Hematopoietic multipotent progenitor cell treated with erythropoietin and hydrocortisone succinate and interleukin-3 and kit ligand, for 6 days (in vitro differentiated cells): ENCODE data around the gene ROR2.

Experiments used
- DNase-seq: peaks from one replicate; pipeline ENCODE4 v3.0.0-alpha.2; 2015

The ROR2 gene

DNA sequence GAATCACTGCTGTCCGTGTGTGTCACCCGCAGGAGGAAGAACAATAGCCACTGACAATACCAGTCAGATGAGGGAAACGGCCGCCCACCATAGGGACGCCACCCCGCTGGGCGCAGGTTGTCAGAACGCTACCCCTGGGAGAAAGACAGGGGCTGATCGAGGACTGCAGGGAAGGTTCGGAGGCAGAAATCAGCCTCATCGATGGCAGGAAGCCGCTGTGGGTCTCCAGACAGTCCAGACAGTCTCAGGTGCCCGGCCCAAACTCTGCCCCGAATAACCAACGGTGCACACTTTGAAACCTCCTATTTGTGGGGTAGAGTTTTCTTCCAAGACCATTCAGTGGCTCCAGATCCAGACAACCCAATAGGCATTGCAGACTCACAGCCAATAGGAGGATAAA, 181.5 kb downstream of the ROR2 start:
- no peak for DNase-seq

DNA sequence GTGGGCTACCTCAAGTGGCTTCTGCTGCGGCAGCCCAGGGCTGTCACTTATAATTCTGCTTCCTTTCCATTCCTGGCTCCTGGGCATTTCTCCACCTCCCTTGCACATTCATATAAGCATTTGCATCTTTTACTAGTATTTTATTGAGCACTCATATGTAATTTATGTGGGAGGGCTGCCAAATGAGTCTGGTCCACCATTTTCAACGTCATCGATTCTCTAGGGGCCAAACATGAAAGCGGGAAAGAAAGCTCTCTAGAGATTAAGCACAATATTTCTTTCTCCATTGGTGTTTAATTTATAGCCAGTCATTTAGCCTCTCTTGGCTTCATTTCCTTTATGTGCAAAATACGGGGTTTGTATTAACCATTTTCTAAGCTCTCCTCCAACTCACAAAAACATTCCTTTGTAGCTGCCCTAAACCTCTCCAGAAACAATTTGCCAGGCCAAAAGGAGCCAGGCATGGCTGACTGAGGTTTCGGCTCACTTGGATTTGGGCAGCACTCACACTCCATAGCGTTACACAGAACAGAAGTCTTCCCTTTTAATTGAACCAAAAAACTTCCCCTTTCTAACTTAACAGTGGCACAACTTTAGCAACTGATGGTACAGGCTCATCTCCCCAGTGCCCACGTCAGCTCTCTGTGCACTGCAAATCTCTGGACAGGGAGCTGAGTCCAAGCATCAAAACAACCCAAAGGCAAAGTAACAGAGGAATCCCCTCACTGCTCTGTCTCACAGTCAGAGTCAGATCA, 183.5 kb downstream of the ROR2 start:
- no peak for DNase-seq

DNA sequence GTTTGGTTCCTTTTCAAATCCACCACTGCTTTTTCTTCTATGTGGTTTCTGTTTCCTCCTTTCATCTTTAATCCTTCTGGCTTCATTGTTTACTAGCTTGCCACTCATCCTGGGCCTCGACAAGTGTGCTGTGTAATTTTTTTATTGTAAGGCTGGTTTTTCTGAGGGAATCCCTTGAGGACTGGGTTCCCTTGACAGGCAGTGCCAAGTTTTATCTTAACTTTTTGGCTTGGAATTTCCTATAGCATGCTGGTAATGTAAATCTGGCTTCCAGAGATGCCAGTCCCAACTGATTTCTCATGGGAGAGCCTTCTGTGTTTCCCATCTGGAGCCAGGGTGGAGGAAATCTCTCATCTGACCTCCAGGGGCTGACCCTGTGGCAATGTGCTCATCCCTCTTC, 184.7 kb downstream of the ROR2 start:
- DNase-seq: no peak

DNA sequence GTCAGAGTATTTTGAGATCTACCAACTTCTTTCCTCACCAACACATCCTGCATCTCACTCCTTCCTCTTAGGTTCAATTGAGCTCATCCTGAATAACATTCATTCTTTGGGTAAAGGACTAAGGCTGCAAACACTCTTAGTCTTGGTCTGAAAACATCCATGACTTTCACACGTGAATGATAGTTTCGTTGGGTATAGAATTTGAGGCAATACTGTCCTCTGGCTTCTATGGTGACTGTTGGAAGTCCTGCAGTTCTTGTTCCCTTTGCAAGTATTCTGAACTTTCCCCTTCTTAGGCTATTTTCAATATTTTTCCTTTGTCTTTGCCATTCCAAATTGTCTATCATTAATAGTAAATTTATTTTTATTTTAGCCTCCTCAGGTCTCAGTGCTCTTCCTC, 185.4 kb downstream of the ROR2 start:
- DNase-seq: no peak

DNA sequence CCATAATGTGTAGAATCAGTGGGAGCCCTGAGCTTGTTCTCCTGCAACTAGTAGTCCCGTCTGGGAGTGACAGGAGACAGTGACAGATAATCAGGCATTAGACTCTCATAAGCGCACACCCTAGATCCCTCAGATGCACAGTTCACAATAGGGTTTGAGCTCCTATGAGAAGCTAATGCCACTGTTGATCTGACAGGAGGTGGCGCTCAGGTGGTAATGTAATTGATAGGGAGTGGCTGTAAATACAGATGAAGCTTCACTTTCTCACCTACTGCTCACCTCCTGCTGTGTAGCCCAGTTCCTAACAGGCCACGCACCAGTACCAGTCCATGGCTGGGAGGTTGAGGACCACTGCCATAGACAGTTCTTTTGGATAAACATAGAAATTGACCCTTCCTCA, 188.7 kb downstream of the ROR2 start:
- no peak for DNase-seq

DNA sequence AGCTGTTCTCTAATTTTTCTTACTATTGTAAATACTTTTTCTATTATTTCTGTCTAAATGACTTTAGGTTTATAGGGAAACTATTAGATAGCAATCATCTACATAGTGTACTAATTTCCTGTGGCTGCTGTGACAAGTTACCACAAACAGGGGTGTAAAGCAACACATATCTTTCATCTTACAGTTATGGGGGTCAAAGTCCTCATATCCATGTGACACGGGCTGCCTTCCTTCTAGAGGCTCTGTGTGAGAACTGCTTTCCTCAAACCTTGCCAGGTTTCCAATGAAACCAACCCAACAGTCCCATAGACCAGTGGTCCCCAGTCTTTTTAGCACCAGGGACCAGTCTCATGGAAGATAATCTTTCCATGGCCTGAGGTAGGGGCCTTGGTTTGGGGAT, 189.1 kb downstream of the ROR2 start:
- DNase-seq: peak; percentile 39

DNA sequence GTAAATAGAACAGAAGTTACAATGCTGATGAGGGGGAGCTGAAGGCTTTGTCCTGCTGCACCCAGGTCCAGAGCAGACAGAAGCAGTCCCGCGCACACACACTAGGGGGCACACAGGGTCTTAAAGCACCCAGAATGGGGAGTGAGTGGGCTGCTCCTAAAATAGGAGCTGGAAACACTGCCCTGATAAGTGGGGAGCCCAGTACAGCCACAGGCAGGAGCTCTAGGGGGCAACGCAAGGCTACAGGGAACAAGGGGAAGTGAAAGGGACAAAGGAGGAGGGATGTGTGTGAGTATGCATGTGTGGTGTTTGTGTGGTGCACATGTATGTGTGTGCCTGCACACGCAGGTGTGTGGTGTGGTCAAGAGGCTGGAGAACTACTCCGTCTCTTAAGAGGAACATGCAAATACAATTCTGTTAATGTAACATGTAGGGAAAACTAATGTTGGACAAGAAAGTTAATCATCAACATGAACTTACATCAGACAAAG, 191.5 kb downstream of the ROR2 start:
- peak; percentile 78 for DNase-seq

DNA sequence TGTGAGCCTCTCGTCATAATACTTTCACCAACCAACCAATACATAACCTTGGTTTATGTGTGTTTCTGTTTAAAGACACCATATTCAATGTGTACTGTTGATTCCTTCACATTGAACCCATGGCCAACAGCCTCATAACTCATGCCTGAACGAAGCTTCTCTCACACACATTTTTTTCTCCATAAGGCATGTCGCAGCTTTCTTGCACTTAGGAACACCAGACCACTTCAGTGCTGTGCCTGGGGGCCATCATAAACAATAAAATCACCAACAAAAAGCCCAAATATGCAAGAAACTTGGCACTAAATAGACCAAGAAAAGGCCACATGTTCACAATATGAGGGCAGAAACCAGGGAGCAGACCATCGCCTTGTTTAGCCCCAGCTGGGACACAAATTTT, 192.2 kb downstream of the ROR2 start:
- no peak for DNase-seq

DNA sequence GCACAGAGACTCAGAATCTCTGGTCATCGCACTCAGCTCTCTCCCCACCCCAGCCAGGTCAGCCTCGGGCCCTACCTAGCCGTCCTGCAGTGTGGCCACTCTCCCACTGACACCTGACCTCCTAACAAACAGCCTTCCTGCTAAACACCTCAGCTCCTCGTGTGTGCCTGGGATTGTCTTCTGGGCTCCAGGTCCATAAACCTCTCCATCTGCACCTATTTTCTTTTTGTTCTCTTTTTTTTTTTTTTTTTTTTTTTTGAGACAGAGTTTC, 193.6 kb downstream of the ROR2 start:
- DNase-seq: no peak

DNA sequence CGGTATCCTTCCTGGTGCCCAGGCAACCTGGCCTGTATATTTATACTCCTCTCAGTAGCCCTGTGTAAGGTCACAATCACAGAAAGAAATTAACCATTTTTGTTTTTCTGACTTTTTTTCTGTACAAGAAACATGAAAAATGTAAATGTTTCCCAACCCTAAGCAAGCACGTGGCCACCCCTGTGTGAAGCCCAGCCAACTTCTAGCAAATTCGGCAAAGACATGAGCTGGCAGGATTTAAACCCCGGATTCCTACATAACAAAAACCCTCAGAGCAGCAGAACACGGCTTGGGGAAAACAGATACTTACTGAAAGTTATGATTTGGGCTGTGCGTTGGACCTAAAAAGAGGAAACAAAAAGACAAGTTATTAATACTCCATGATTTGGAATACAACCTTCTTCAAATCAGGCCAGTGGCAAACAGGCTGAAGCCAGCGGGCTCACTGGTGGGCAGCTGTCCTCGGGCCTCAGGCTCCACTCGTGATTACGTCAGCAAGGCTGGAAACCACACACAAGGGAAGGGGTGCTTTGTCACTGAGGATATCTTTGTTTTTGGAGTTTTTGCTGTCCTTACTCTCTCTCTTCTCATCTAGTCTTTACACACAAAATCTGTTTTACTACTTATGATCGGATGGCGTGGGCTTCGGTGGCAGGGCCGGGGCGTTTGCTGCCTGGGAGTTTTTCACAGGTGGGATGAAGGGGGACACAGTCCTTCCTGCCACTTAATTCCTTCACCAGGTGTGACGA, 194.1 kb downstream of the ROR2 start:
- no peak for DNase-seq

DNA sequence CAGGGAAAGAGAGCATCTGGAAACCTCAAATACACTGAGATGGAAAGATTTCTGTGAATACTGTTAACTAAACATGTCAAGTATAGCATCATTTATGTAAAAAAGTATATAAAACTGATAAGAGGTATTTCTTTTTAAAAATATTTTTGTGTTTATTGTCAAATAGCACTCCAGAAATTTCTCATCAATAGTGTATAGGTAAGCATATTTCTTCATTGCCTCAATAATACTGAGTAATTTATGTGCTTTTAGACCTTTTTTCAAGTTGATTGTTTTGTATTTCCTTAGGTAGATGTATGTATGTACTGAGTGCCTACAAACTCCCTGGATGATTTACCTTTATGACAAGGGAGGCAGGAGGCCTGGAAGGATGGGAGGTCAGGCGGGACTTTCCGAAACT, 196.3 kb downstream of the ROR2 start:
- DNase-seq: no peak

DNA sequence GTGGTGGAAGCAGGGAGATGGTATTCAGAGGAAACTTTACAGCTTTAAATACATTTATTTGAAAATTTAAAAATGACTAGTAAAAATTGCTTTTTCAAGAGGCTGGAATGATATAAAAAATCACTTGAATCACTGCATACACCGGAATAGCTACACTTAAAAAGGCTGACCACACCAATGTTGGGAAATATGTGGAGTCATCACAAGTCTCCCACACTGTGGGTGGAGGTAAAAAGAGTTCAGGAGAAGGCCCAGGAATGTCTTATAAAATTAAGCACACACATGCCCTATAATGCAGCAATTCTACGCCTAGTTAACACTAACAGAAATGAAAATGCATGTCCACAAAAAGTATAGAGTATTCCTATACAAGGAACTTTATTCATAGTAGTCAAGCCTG, 198.1 kb downstream of the ROR2 start:
- DNase-seq: no peak

DNA sequence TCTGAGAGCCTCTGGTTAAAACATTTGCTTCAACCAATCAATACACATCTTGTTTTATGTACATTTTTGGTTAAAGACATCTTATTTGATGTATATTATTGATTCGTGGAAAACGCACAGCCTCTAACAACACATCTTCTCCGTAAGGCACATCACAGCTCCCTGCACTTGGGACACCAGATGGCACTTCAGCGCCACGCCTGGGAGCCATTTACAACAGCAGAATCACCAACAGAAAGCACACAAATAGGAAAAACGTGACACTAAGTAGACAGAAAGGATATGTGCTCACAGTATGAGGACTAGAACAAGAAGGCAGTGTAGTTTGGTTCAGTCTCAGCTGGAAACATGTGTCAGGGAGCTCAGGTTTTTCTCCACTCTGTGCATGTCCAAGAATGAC, 199.7 kb downstream of the ROR2 start:
- DNase-seq: no peak

DNA sequence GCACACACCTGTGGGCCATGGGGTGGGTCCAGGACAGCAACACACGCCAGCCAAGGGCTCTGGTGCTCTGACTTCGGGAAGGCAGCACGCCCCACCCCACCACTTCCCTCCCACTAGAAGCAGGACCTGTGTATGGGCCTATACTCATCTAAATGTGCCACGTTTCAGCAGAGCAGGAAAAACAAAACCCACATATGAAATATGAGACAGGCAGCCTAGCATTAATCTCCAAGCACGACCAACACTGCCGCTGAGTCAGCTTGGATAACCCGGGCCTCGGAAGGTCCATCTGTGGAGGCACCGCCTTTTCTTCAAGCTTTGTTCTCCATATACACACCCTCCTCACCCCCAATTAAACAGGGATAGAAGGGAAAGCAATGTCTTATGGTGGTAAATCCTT, 203.1 kb downstream of the ROR2 start:
- no peak for DNase-seq

DNA sequence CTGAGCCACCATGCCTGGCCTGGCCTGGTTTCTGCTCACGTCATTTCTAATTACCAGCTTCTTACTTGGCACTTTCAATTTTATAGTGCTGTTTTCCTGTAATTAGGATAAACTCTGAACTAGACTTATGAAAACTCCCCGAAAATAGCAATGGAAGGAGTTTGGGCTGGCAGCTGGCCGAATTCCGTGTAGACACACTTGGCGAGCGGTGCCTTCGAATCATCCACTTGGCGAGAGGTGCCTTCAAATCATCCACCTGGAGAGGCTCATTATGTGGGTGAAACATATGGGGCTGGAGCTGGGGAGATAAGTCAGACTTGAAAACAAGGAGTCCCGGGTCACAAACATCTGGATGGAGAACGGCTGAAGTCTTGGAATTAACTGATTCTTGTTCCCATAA, 203.7 kb downstream of the ROR2 start:
- no peak for DNase-seq

DNA sequence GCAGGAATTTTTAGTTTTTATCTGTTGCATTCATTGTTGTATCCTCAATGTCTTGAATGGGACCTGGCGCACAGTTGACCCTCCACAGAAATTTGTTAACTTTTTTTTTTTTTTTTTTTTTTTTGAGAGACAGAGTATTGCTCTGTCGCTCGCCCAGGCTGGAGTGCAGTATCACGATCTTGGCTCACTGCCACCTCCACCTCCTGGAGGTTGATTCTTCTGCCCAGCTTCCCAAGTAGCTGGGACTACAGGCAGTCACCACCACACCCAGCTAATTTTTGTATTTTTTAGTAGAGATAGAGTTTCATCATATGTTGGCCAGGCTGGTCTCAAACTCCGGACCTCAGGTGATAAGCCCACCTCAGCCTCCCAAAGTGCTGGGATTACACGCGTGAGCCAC, 205.9 kb downstream of the ROR2 start:
- no peak for DNase-seq

DNA sequence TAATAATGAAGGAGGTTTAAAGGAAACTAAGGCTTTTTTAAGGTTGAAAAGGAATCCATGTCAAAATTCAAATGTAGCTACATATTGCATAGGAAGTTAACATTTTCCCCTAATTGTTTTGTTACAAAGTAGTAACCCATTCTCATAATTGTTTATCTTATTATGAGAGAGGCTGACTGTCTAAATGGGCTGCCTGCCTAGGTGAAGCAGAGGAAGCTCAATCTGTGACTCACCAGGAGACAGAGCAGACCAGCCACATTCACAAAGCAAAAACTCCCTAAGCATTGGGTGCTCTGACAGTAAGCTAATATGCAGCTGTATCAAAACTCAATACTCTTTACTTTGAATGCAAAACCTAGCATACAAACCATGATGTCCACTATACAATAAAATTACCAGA, 208.5 kb downstream of the ROR2 start:
- no peak for DNase-seq

DNA sequence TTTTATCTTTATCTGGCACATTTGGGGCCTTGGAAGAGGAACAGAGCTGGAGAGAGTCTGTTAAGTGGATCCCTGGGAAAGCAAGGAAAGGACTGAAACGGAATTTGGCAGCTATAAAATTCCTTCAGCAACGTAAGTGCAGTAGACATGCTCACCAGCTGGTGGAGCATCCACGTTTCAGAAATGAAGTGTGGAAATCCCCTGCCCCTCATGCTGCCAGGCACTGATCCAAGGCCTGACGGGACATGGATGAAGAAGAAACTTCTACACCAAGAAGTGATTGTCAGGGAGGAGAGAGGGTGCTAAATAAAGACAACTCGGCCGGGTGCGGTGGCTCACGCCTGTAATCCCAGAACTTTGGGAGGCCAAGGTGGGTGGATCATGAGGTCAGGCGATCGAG, 209.3 kb downstream of the ROR2 start:
- DNase-seq: no peak

DNA sequence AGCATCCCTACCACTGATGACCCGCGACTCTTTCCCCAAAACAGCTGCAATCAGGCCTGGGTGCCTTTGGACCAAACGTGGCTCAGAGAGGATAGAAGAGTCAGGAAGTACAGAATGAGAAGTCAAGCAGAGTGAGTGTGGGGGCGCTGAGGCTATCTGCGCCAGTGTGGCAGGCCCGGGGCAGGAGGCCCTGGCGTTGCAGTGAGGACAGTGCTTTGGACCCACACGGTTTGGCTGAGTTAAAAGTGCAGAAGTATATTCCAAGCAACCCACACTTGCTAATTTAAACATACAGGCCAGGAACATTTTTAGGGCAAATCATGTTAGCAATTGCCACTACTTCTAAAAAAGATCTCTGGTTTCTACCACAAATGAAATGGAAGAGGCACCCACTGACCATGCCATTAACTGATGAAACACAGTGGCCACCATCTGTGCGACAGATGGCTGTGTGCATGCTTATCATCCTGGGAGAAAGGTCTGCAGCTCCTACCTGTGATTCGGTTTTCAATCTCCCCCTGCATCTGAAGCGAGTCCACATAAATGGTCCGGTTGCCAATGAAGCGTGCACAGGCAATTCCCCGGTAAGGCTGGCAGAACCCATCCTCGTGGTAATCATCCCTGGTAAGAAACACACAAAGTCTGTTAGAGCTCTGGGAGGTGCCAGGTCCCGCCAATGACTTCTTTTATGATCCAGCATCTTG, 213.0 kb downstream of the ROR2 start:
- no peak for DNase-seq

DNA sequence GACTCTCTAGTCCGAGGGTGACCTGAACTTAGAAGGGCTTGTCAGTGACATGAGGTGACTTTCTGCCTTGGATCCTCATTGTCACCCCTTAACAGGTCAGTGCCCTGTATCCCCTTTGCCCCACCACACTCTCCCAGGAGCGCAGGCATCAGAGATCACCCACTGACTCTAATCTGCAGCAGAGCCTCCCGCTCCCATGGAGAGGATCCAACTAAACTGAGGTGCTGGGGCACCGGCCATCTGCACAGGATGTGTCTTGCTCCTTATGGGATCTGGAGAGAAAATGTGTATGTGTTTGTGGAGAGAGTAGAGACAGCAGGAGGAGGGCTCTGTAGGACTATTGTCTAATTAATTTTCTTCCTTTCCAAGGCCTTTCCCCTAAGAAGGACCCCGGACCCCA, 213.7 kb downstream of the ROR2 start:
- no peak for DNase-seq

DNA sequence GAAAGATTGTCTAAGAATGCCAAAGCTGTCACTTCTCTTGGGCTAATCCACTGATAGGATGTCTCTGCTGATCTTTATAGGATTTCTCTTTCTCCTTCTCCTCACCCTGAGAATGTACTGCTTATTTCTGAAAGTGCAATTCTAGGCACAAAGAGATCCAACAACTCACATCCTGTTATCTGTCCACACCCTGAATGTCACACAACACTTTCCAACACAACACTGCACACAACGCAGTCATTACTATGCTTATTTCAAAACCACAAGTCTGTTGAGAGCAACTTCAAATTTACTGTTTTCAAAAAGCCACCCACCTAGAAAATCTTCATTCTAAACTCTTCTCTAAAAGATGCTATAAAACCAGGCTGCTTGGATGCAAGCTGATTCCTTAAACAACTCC, 215.0 kb downstream of the ROR2 start:
- DNase-seq: no peak

DNA sequence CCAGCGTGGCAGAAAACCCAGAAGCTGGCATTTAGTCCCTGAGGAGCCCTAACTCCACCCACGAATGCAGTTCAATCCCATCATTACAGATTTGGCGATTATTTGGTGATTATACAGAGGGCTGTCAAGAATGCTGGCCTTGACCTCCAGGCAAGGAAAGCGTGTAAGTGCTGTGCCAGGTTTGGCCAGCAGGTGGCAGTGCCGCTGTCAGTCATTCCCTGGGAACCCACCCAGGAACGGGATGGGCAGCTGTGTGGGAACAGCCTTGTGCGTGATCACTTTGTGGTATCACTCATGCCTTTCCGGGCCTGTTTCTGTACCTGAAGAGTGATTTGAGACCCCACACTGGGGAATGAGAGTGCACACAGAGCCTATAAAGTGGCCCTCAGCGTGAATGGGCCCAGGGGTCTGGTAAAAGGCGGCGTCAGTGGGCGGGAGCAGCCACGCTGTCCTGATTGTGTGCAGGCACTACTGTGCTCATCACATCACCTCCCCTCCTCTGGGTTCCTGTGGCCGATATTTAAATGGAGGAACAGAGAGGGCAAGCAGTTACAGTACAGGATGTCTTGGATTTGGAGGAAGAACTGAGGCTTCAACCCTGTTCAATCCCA, 215.6 kb downstream of the ROR2 start:
- DNase-seq: peak; percentile 65

DNA sequence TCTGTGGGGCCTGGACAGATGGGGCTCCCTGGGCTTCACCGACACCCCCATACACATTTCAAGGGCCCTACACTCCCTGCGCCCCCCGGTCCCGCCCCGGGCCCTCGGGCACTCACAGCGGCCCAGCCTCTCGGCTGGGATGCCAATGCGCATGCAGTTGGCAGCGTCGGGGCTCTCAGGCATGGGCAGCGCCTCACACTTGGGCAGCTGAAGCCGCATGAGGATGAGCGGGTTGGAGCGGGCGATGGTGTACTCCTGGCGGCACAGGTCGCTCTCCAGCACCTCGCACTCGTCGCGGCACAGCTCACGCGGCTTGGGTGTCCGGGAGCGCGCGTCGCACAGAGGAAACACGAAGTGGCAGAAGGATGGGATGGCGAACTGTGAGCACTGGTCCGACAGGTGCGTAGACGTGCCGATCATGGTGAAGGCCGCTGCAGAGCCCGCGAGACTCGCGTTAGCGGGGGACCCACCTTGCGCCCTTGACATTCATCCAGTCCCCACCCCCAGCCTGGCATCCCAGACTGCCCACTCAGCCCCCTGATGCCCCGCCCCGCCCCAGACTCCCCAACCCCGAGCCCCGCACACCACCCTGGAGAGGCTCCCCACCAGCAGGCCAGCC, 216.9 kb downstream of the ROR2 start:
- DNase-seq: no peak
